Activated CD8-positive, alpha-beta memory T cell treated with anti-CD3 and anti-CD28 coated beads, Interleukin-2, amount 50 U/mL, for 1 hour (primary cell): Measurements from ENCODE around the gene SWI5.

Experiments
- DNase-seq: peaks from one replicate; pipeline ENCODE4 v3.0.0-alpha.2; 2020; ENCODE audit errors: extremely low read depth

The SWI5 gene

GRCh38 chr9:128251732-128252100 lies 24.4 kb upstream of the SWI5 start:
- no peak for DNase-seq

- no peak for DNase-seq
Measured at GRCh38 chr9:128252317-128253139, 23.5 kb upstream of the SWI5 start.

- DNase-seq = no peak
Measured at GRCh38 chr9:128253140-128253990, 22.7 kb upstream of the SWI5 start.

GRCh38 chr9:128253991-128254346 lies 22.1 kb upstream of the SWI5 start:
- DNase-seq = no peak

- no peak for DNase-seq
Measured at GRCh38 chr9:128254362-128254761, 21.7 kb upstream of the SWI5 start.

- no peak for DNase-seq
Measured at GRCh38 chr9:128254855-128255759, 21.0 kb upstream of the SWI5 start.

- no peak for DNase-seq
Measured at GRCh38 chr9:128257086-128257825, 18.8 kb upstream of the SWI5 start.

- no peak for DNase-seq
Measured at GRCh38 chr9:128257907-128258306, 18.2 kb upstream of the SWI5 start.

GRCh38 chr9:128258326-128258725 lies 17.8 kb upstream of the SWI5 start:
- DNase-seq = no peak

- no peak for DNase-seq
Measured at GRCh38 chr9:128259156-128259555, 16.9 kb upstream of the SWI5 start.

GRCh38 chr9:128260340-128260739 lies 15.7 kb upstream of the SWI5 start:
- DNase-seq = no peak

- no peak for DNase-seq
Measured at GRCh38 chr9:128262687-128263086, 13.4 kb upstream of the SWI5 start.

- no peak for DNase-seq
Measured at GRCh38 chr9:128265348-128265847, 10.7 kb upstream of the SWI5 start.

GRCh38 chr9:128266868-128267590 lies 9.0 kb upstream of the SWI5 start:
- no peak for DNase-seq

GRCh38 chr9:128271112-128271511 lies 5.0 kb upstream of the SWI5 start:
- DNase-seq = no peak

- no peak for DNase-seq
Measured at GRCh38 chr9:128271512-128271911, 4.6 kb upstream of the SWI5 start.

- DNase-seq = no peak
Measured at GRCh38 chr9:128274245-128274644, 1.8 kb upstream of the SWI5 start.

GRCh38 chr9:128275198-128276007 lies 673 bp upstream of the SWI5 start, which contains the start of gene GOLGA2:
Gene GOLGA2, minus strand, starts transcription at chr9:128276007. Its CDS starts 31 bp downstream, at chr9:128275976.
- no peak for DNase-seq

- no peak for DNase-seq
Measured at GRCh38 chr9:128276574-128277270, 646 bp downstream of the SWI5 start.
